T-helper 17 cell (primary cell): ENCODE data around the gene KCND3. TPM values are rescaled to one million over a fixed set of nuclear protein-coding genes. Genes with fewer than 3 reads are reported as not detected.
A peak's percentile ranks its signal among the peaks of the same experiment; 100 is the strongest.

ENCODE experiments used
- ATAC-seq: fragments of 150-1000 bp; cut with Tn5 transposase; 2 replicates; pipeline ENCODE4 v1.10.0; 2021; ENCODE audit warnings: mild to moderate bottlenecking, moderate library complexity
- DNase-seq, 3 donors: peaks; one replicate each; pipeline versions ENCODE4 v3.0.0 to v3.0.0-alpha.2; 2020 to 2021
- H3K9me3 ChIP-seq: one replicate; pipeline ENCODE4 v1.7.0; 2013; ENCODE audit warnings: low read length, mild to moderate bottlenecking; ENCODE audit not compliant: control insufficient read depth, poor library complexity, severe bottlenecking
- H3K27ac Mint-ChIP-seq: one replicate; pipeline ENCODE4 v1.8.0; 2022; ENCODE audit warnings: mild to moderate bottlenecking, moderate library complexity, mixed read lengths
- H3K27me3 Mint-ChIP-seq: one replicate; pipeline ENCODE4 v1.8.0; 2022; ENCODE audit warnings: mixed read lengths
- H3K36me3 Mint-ChIP-seq: one replicate; pipeline ENCODE4 v1.8.0; 2022; ENCODE audit warnings: low read depth, mixed read lengths
- H3K4me1 Mint-ChIP-seq: one replicate; pipeline ENCODE4 v1.8.0; 2022; ENCODE audit warnings: mild to moderate bottlenecking, mixed read lengths
- H3K4me3 Mint-ChIP-seq: one replicate; pipeline ENCODE4 v1.8.0; 2022; ENCODE audit warnings: mild to moderate bottlenecking, moderate library complexity, mixed read lengths
- total RNA-seq, 4 donors: library from RNA in 2 of 4; stranded (reverse) in 2 of 4; gene quantifications; one replicate each; pipeline ENCODE4 v1.2.3 and lab custom pipeline; 2022 to 2026

The KCND3 gene
- total RNA-seq, 2 donors from 2014 or later = 0.12 to 2.2 TPM

DNA sequence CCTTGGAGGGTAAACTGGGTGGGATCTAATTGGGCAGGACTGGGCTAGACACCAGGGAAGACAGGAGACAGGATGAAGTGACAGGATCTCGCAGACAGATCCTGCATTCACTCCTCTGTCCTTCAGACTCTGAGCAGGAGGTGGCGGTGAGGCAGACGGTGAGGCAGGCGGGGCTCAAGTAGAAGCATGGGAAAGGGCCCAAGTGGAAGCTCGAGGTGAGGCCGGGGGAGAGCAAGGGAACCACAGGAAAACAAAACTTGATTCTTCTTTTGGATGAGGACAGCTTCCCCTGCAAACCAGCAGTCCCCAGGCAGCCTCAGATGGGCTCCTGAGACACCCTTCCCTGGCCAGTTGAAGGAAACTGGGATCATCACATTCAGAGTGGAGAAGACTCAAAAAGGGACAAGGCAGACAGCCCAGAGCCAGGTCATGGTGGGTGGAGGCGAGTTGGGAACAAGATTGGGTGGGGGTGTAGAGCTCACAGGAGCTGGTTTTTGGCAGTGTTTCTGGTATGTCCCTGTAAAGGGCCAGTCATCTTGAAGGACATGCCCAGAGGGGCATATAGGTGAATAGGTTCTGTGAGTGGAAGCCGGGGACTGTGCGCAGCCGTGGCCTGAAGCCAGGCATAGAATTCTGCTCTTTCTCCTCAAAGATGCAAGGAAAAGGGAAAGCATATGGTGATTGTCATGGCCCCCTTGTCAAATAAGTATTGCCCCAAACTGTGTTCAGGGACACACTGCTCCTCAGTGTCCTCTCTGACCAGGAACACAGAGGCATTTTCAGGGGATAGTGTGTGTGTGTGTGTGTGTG is 268.3 kb downstream of the KCND3 start:
- no peak for ATAC-seq
- peaks cover 9% of the 10 kb centered on the region for H3K36me3 Mint-ChIP-seq
- H3K4me3 Mint-ChIP-seq = no peak overlapping the region
- H3K27me3 Mint-ChIP-seq = no peaks in the 10 kb centered on the region
- no peaks in the 10 kb centered on the region for H3K9me3 ChIP-seq
- DNase-seq = no peak
- peak overlapping the region; percentile 97 for H3K27ac Mint-ChIP-seq
- H3K4me1 Mint-ChIP-seq = peaks cover 53% of the 10 kb centered on the region

Other genes starting within 250 kb of the KCND3 start
- gene DDX20, start 233.8 kb downstream of the KCND3 start, total RNA-seq = 10 to 100 TPM; 20.6 to 24.7 TPM